Trophoblast cell (in vitro differentiated cells and primary cell): ENCODE results near the gene RNF40.

Source experiments
- DNase-seq, 2 donors: peaks; one replicate each; pipeline ENCODE4 v3.0.0-alpha.2; 2016
- H2AFZ ChIP-seq: 2 replicates; pipeline ENCODE4 v1.6.1; 2013; ENCODE audit warnings: low read length, moderate library complexity, mild to moderate bottlenecking; ENCODE audit not compliant: insufficient read depth, poor library complexity
- H2AK5ac ChIP-seq: 2 replicates; pipeline ENCODE4 v1.6.1; 2013; ENCODE audit warnings: mild to moderate bottlenecking, low read length
- H2BK120ac ChIP-seq: 2 replicates; pipeline ENCODE4 v1.6.1; 2013; ENCODE audit warnings: low read length, mild to moderate bottlenecking, moderate library complexity; ENCODE audit not compliant: insufficient read depth, poor library complexity
- H2BK12ac ChIP-seq: 2 replicates; pipeline ENCODE4 v1.6.1; 2013; ENCODE audit warnings: mild to moderate bottlenecking, low read length, moderate library complexity
- H2BK5ac ChIP-seq: 2 replicates; pipeline ENCODE4 v1.6.1; 2013; ENCODE audit warnings: low read length, low read depth, moderate library complexity, mild to moderate bottlenecking; ENCODE audit not compliant: poor library complexity
- H3K14ac ChIP-seq: 2 replicates; pipeline ENCODE4 v1.6.1; 2013; ENCODE audit warnings: mild to moderate bottlenecking, low read length
- H3K18ac ChIP-seq: 2 replicates; pipeline ENCODE4 v1.6.1; 2013; ENCODE audit warnings: mild to moderate bottlenecking, low read length
- H3K23ac ChIP-seq: 2 replicates; pipeline ENCODE4 v1.6.1; 2013; ENCODE audit warnings: low read length
- H3K27ac ChIP-seq: 2 replicates; pipeline ENCODE4 v1.5.1; 2013; ENCODE audit warnings: low read depth, mild to moderate bottlenecking, inconsistent platforms, low read length, moderate library complexity
- H3K27me3 ChIP-seq: 2 replicates; pipeline ENCODE4 v1.6.1; 2013; ENCODE audit warnings: inconsistent platforms, mild to moderate bottlenecking, low read length, moderate library complexity; ENCODE audit not compliant: insufficient read depth
- H3K36me3 ChIP-seq, 2 experiments: 1 replicate in 1 of 2; 2 replicates in 1 of 2; pipeline ENCODE4 v1.6.1; 2013; ENCODE audit warnings: low read length in 2 of 2, mild to moderate bottlenecking in 2 of 2, moderate library complexity in 1 of 2; ENCODE audit not compliant: insufficient read depth in 2 of 2, control insufficient read depth in 1 of 2
- H3K4ac ChIP-seq: 2 replicates; pipeline ENCODE4 v1.6.1; 2013; ENCODE audit warnings: low read depth, mild to moderate bottlenecking, low read length, moderate library complexity
- H3K4me1 ChIP-seq, 2 experiments: 1 replicate in 1 of 2; 2 replicates in 1 of 2; pipeline ENCODE4 v1.6.1; 2013; ENCODE audit warnings: low read length in 2 of 2, mild to moderate bottlenecking in 2 of 2, moderate library complexity in 1 of 2; ENCODE audit not compliant: insufficient read depth in 2 of 2, control insufficient read depth in 1 of 2
- H3K4me2 ChIP-seq: 2 replicates; pipeline ENCODE4 v1.6.1; 2013; ENCODE audit warnings: inconsistent platforms, mild to moderate bottlenecking, low read length, moderate library complexity
- H3K4me3 ChIP-seq: 2 replicates; pipeline ENCODE4 v1.5.1; 2013; ENCODE audit warnings: mild to moderate bottlenecking, low read depth, low read length, inconsistent platforms
- H3K79me1 ChIP-seq: one replicate; pipeline ENCODE4 v1.6.1; 2013; ENCODE audit warnings: low read length
- H3K79me2 ChIP-seq: 2 replicates; pipeline ENCODE4 v1.6.1; 2013; ENCODE audit warnings: low read length, mild to moderate bottlenecking; ENCODE audit not compliant: control insufficient read depth, insufficient read depth, poor library complexity
- H3K9ac ChIP-seq: 2 replicates; pipeline ENCODE4 v1.6.1; 2013; ENCODE audit warnings: mild to moderate bottlenecking, low read length
- H3K9me3 ChIP-seq: 2 replicates; pipeline ENCODE4 v1.6.1; 2013; ENCODE audit warnings: low read depth, mild to moderate bottlenecking, control low read depth, inconsistent platforms, low read length; ENCODE audit not compliant: insufficient read depth
- H4K12ac ChIP-seq: 2 replicates; pipeline ENCODE4 v1.6.1; 2013; ENCODE audit warnings: low read depth, mild to moderate bottlenecking, low read length, moderate library complexity
- H4K8ac ChIP-seq: 2 replicates; pipeline ENCODE4 v1.6.1; 2013; ENCODE audit warnings: low read depth, mild to moderate bottlenecking, low read length, moderate library complexity
- H4K91ac ChIP-seq: one replicate; pipeline ENCODE4 v1.6.1; 2013; ENCODE audit warnings: low read depth, mild to moderate bottlenecking, low read length, moderate library complexity
- WGBS: extraction: QIAGEN DNeasy Blood & Tissue Kit; methylation state at CpG from one replicate; pipeline ENCODE4 v1.1.7; 2013; ENCODE audit warnings: missing lambda C conversion rate; ENCODE audit not compliant: insufficient read length, insufficient coverage; ENCODE audit errors: extremely low coverage; 5-methylcytosine and 5-hydroxymethylcytosine counted together

Gene RNF40

DNA sequence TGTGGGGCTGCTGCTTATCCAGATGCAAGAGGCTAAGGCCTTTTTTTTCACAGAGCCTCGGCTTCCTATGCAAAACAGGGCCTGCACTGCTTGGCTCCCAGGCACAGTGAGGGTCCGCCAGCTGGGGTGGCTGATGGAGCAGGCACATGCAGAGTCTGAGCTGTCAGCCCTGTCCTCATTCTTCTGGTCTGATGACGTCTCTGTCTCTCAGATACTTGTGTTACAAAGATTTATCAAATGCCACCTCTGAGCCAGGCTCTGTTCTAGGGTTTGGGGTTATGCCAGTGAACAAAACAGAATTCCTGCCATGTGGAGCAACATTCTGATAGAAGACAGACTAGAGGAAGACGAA lies 4.8 kb downstream of the RNF40 start:
- H4K8ac ChIP-seq = no peak overlapping the region
- peaks cover 3% of the 10 kb centered on the region for H3K9me3 ChIP-seq
- H2BK12ac ChIP-seq = no peak overlapping the region
- peaks cover 72 to 82% of the 10 kb centered on the region in 2 experiments for H3K36me3 ChIP-seq
- no peak overlapping the region for H2BK5ac ChIP-seq
- peaks cover 12% of the 10 kb centered on the region for H3K79me2 ChIP-seq
- H4K12ac ChIP-seq = no peak overlapping the region
- no peak overlapping the region for H3K4me2 ChIP-seq
- WGBS = no CpG with 5 or more reads among the region's 4 CpGs
- no peak overlapping the region for H3K9ac ChIP-seq
- H2BK120ac ChIP-seq = no peak overlapping the region
- H3K27me3 ChIP-seq = no peaks in the 10 kb centered on the region
- H3K4me3 ChIP-seq = no peak overlapping the region
- no peak overlapping the region for H3K18ac ChIP-seq
- H3K4ac ChIP-seq = no peak overlapping the region
- H3K14ac ChIP-seq = no peak overlapping the region
- no peak overlapping the region for H3K23ac ChIP-seq
- H3K79me1 ChIP-seq = peaks cover 5% of the 10 kb centered on the region
- no peak overlapping the region for H4K91ac ChIP-seq
- no peak overlapping the region for H2AK5ac ChIP-seq
- DNase-seq = no peak
- no peak overlapping the region for H2AFZ ChIP-seq
- H3K27ac ChIP-seq = no peak overlapping the region
- peaks cover 7 to 8% of the 10 kb centered on the region in 2 experiments for H3K4me1 ChIP-seq

DNA sequence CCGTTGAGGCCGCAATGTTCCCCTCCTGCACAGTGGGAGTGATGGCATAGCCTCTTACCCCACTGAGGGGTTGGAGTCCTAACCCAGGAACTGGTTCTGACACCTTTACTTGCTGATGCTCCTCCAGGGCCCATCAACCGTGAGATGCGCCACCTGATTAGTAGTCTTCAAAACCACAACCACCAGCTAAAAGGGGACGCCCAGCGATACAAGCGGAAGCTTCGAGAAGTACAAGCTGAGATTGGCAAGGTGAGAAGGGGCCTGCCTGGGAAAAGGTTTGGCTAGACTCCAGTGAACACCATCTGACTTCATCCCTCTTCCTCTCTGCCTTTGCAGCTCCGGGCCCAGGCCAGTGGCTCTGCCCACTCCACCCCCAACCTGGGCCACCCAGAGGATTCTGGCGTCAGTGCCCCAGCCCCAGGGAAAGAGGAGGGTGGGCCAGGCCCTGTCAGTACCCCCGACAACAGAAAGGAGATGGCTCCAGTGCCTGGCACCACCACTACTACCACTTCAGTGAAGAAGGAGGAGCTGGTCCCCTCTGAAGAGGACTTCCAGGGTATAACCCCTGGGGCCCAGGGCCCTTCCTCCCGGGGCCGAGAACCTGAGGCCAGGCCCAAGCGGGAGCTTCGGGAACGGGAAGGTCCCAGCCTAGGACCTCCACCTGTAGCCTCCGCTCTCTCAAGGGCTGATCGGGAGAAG lies 5.8 kb downstream of the RNF40 start:
- H3K4me3 ChIP-seq = no peak overlapping the region
- H4K91ac ChIP-seq = no peak overlapping the region
- peaks cover 4% of the 10 kb centered on the region for H3K79me2 ChIP-seq
- H4K8ac ChIP-seq = no peak overlapping the region
- H3K27ac ChIP-seq = no peak overlapping the region
- no peak overlapping the region for H2BK5ac ChIP-seq
- peaks cover 3% of the 10 kb centered on the region for H3K9me3 ChIP-seq
- H3K18ac ChIP-seq = no peak overlapping the region
- no peak for DNase-seq
- whole genome bisulfite sequencing = no CpG with 5 or more reads among the region's 18 CpGs
- H2BK120ac ChIP-seq = no peak overlapping the region
- no peaks in the 10 kb centered on the region for H3K79me1 ChIP-seq
- H3K14ac ChIP-seq = no peak overlapping the region
- H3K36me3 ChIP-seq = peaks cover 80 to 90% of the 10 kb centered on the region in 2 experiments
- no peak overlapping the region for H3K23ac ChIP-seq
- no peak overlapping the region for H2AK5ac ChIP-seq
- no peak overlapping the region for H4K12ac ChIP-seq
- no peak overlapping the region for H2BK12ac ChIP-seq
- peaks cover 4 to 5% of the 10 kb centered on the region in 2 experiments for H3K4me1 ChIP-seq
- H3K4ac ChIP-seq = no peak overlapping the region
- H2AFZ ChIP-seq = no peak overlapping the region
- no peaks in the 10 kb centered on the region for H3K27me3 ChIP-seq
- no peak overlapping the region for H3K9ac ChIP-seq
- H3K4me2 ChIP-seq = no peak overlapping the region

GRCh38 chr16:30768583-30769181 lies 6.6 kb downstream of the RNF40 start:
- WGBS = no CpG with 5 or more reads among the region's 23 CpGs

GRCh38 chr16:30769379-30770089 lies 7.4 kb downstream of the RNF40 start:
- no peak overlapping the region for H3K9ac ChIP-seq
- no peak overlapping the region for H2BK12ac ChIP-seq
- H3K79me1 ChIP-seq = no peaks in the 10 kb centered on the region
- H3K4me1 ChIP-seq = no peaks in the 10 kb centered on the region
- no peak overlapping the region for H3K18ac ChIP-seq
- H2AFZ ChIP-seq = no peak overlapping the region
- no peak for DNase-seq
- no peak overlapping the region for H2BK120ac ChIP-seq
- no peak overlapping the region for H4K8ac ChIP-seq
- H2AK5ac ChIP-seq = no peak overlapping the region
- H4K91ac ChIP-seq = no peak overlapping the region
- H2BK5ac ChIP-seq = no peak overlapping the region
- no CpG with 5 or more reads among the region's 17 CpGs for WGBS
- peaks cover 3% of the 10 kb centered on the region for H3K9me3 ChIP-seq
- H3K4me3 ChIP-seq = no peak overlapping the region
- H3K23ac ChIP-seq = no peak overlapping the region
- no peak overlapping the region for H3K14ac ChIP-seq
- no peaks in the 10 kb centered on the region for H3K27me3 ChIP-seq
- H3K27ac ChIP-seq = no peak overlapping the region
- peaks cover 85 to 92% of the 10 kb centered on the region in 2 experiments for H3K36me3 ChIP-seq
- no peaks in the 10 kb centered on the region for H3K79me2 ChIP-seq
- H3K4ac ChIP-seq = no peak overlapping the region
- no peak overlapping the region for H3K4me2 ChIP-seq
- H4K12ac ChIP-seq = no peak overlapping the region

More at GRCh38 chr16:30768583-30769181, 6.6 kb downstream of the RNF40 start:
- Histone ChIP-seq H3K23ac (no peak overlapping the region), H2BK5ac (no peak overlapping the region), H4K91ac (no peak overlapping the region), H4K12ac (no peak overlapping the region), H2BK12ac (no peak overlapping the region), H3K4me2 (no peak overlapping the region), H3K79me2 (no peaks in the 10 kb centered on the region), H3K4me3 (no peak overlapping the region), H3K9ac (no peak overlapping the region), H3K27ac (no peak overlapping the region), H3K4me1 (no peaks in the 10 kb centered on the region), H2AFZ (no peak overlapping the region), H3K27me3 (no peaks in the 10 kb centered on the region), H4K8ac (no peak overlapping the region), H3K18ac (no peak overlapping the region), H2BK120ac (no peak overlapping the region), H3K9me3 (peaks cover 3% of the 10 kb centered on the region), H3K36me3 (peaks cover 83 to 91% of the 10 kb centered on the region in 2 experiments), H3K79me1 (no peaks in the 10 kb centered on the region), H3K14ac (no peak overlapping the region), H3K4ac (no peak overlapping the region), H2AK5ac (no peak overlapping the region)
- no peak for DNase-seq
